ENCODE results near the gene HS1BP3. TPM values are rescaled to one million over a fixed set of nuclear protein-coding genes. Genes with fewer than 3 reads are reported as not detected.

Gene HS1BP3
- polyA plus RNA-seq, 4 donors: 15.9 to 22.5 (median 20.5) TPM

GRCh38 chr2:20620696-20621365 is 30.1 kb downstream of the HS1BP3 start:
- DNase-seq (ENCODE audit: low read depth in 4 of 4, low spot score in 2 of 4): no peak

GRCh38 chr2:20620271-20620681 is 30.6 kb downstream of the HS1BP3 start:
- no peak for DNase-seq (ENCODE audit: low read depth in 4 of 4, low spot score in 2 of 4)

GRCh38 chr2:20619624-20620024 is 31.3 kb downstream of the HS1BP3 start:
- DNase-seq (ENCODE audit: low read depth in 4 of 4, low spot score in 2 of 4): no peak

- DNase-seq (ENCODE audit: low read depth in 4 of 4, low spot score in 2 of 4): no peak
These were observed 31.9 kb downstream of the HS1BP3 start for GRCh38 chr2:20618886-20619521.

GRCh38 chr2:20618468-20618885 is 32.4 kb downstream of the HS1BP3 start:
- no peak for DNase-seq (ENCODE audit: low read depth in 4 of 4, low spot score in 2 of 4)

- DNase-seq (ENCODE audit: low read depth in 4 of 4, low spot score in 2 of 4): peak in 2 of 4 donors; percentile 58 to 78
These were observed 32.9 kb downstream of the HS1BP3 start for GRCh38 chr2:20617892-20618467.

GRCh38 chr2:20617081-20617575 is 33.8 kb downstream of the HS1BP3 start:
- no peak for DNase-seq (ENCODE audit: low read depth in 4 of 4, low spot score in 2 of 4)

- DNase-seq (ENCODE audit: low read depth in 4 of 4, low spot score in 2 of 4): no peak
These were observed 34.5 kb downstream of the HS1BP3 start for GRCh38 chr2:20616341-20616871.

- DNase-seq (ENCODE audit: low read depth in 4 of 4, low spot score in 2 of 4): no peak
These were observed 35.2 kb downstream of the HS1BP3 start for GRCh38 chr2:20615466-20616241.

GRCh38 chr2:20615068-20615465 is 35.8 kb downstream of the HS1BP3 start:
- DNase-seq (ENCODE audit: low read depth in 4 of 4, low spot score in 2 of 4): no peak

GRCh38 chr2:20614201-20615067 is 36.5 kb downstream of the HS1BP3 start:
- no peak for DNase-seq (ENCODE audit: low read depth in 4 of 4, low spot score in 2 of 4)

- no peak for DNase-seq (ENCODE audit: low read depth in 4 of 4, low spot score in 2 of 4)
These were observed 37.7 kb downstream of the HS1BP3 start for GRCh38 chr2:20612925-20613916.

GRCh38 chr2:20611844-20612356 is 39.0 kb downstream of the HS1BP3 start:
- DNase-seq (ENCODE audit: low read depth in 4 of 4, low spot score in 2 of 4): no peak

- peak in 3 of 4 donors; percentile 66 to 91 (median 73) for DNase-seq (ENCODE audit: low read depth in 4 of 4, low spot score in 2 of 4)
These were observed 39.6 kb downstream of the HS1BP3 start for GRCh38 chr2:20611077-20611843.

- DNase-seq (ENCODE audit: low read depth in 4 of 4, low spot score in 2 of 4): no peak
These were observed 40.9 kb downstream of the HS1BP3 start for GRCh38 chr2:20609995-20610357.

GRCh38 chr2:20609349-20609994 is 41.4 kb downstream of the HS1BP3 start:
- peak in 1 of 4 donors; percentile 64 for DNase-seq (ENCODE audit: low read depth in 4 of 4, low spot score in 2 of 4)

GRCh38 chr2:20608666-20609348 is 42.1 kb downstream of the HS1BP3 start:
- DNase-seq (ENCODE audit: low read depth in 4 of 4, low spot score in 2 of 4): no peak

Data from left renal cortex interstitium (tissue), 4 donors.